ENCODE data around the gene FYN.

The FYN gene

DNA sequence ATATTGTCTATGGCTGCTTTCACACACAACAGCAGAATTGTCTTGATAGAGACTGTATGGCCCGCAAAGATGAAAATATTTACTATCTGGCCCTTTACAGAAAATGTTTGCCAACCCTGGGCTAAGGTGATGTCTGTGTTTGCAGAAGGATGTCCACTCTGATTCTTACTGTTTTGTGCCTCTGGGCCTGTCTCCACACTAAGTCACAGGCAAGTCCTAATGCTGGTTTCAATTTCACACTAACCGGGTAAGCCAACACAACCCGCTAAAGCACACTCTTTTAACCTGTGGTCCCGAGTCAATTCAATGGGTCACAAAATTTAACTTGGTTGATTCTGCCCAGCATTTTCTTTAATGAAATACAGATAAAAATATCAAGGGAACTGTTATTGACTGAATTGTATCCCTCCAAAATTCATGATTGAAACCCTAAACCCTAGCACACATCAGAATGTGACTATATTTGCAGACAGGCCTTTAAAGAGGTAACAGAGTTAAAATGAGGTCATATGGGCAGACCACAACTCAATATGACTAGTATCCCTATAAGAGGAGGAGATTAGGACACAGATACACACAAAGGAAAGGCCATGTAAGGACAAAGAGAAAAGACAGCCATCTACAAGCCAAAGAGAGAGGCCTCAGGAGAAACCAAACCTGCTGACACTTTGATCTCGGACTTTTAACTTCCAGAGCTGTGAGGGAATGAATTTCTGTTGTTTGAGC is 78.4 kb downstream of the FYN start:
- no peak for TF ChIP-seq CTCF (IDR thresholded peaks at IDR 0.05; ENCODE audit: low read depth, low read length, missing control alignments)
- no peak for DNase-seq (ENCODE audit: low read depth)
- H3K4me3 ChIP-seq (ENCODE audit: low read depth, low read length): no peak overlapping the region

DNA sequence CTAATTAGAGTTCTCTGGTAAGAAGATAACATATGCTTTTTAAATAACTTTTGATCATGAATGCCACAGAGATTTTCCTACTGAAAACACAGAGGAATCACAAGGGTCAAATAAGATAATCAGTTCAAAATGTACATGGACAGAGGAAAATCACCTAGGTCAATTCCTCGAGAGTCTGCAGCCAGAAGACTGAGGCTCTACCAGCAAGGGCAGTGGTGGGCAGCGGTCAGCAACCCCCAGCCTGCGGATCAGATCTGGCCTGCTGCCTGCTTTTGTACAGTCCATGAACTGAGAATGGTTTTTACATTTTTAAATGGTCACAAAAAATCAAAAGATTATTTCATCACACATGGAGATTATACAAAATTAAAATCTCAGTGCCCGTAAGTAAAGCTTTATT is 79.0 kb downstream of the FYN start:
- no peak overlapping the region for H3K4me3 ChIP-seq (ENCODE audit: low read depth, low read length)
- DNase-seq (ENCODE audit: low read depth): no peak
- TF ChIP-seq CTCF (IDR thresholded peaks at IDR 0.05; ENCODE audit: low read depth, low read length, missing control alignments): no peak

GRCh38 chr6:111793711-111794111 is 79.5 kb downstream of the FYN start:
- no peak overlapping the region for H3K4me3 ChIP-seq (ENCODE audit: low read depth, low read length)
- no peak for DNase-seq (ENCODE audit: low read depth)
- no peak for TF ChIP-seq CTCF (IDR thresholded peaks at IDR 0.05; ENCODE audit: low read depth, low read length, missing control alignments)

DNA sequence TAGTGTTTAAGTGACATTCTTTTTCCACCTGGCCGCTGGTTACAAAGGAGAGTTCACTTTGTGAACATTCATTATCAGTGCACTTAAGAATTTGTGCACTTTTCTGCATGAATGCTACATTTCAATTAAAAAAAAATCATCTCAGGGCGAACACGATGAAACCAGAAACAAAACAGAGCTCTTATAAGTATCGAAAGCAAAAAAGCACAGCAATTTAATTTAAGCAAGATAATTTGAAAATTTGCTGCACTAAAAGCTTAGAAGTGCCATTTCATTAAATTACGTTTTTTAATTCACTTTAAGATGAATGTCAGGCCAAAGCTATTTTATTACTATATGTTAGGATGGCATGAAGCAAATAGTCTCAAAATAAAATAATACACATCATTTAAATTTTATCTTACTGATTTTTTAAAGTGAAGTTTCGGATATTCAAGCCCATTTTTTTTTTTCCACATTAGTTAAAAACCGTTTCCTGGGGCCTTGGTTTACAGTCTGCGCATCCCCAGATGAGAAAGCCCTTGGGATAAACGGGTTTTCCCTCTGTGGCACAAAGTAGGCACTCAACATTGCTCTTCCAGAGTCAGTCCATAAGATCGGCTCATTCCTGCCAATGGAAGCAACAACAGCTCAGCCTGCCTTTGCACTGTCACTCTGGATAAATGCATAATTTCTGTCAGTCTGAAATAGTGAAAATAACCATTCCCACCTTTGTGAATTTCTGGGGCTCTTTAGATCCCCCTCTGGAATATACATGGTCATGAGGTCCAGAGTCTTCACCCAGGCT is 80.1 kb downstream of the FYN start:
- no peak for DNase-seq (ENCODE audit: low read depth)
- TF ChIP-seq CTCF (IDR thresholded peaks at IDR 0.05; ENCODE audit: low read depth, low read length, missing control alignments): no peak
- no peak overlapping the region for H3K4me3 ChIP-seq (ENCODE audit: low read depth, low read length)

DNA sequence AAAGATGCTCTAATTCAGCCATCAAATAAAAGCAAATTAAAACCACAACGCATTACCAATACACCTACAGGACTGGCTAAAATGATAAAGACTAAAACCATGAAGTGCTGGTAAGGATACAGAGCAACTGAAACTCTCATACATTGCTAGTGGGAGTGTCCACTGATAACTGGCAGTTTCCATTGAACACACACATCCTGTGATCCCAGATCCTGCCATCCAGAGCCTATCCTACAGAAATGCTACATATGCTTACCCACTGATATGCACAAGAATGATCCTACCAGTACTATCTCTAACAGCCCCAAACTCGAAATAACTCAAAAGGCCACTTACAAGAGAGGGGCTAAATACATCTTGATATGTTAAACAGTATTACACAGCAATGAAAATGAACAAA is 81.0 kb downstream of the FYN start:
- DNase-seq (ENCODE audit: low read depth): no peak
- H3K4me3 ChIP-seq (ENCODE audit: low read depth, low read length): no peak overlapping the region
- no peak for TF ChIP-seq CTCF (IDR thresholded peaks at IDR 0.05; ENCODE audit: low read depth, low read length, missing control alignments)

DNA sequence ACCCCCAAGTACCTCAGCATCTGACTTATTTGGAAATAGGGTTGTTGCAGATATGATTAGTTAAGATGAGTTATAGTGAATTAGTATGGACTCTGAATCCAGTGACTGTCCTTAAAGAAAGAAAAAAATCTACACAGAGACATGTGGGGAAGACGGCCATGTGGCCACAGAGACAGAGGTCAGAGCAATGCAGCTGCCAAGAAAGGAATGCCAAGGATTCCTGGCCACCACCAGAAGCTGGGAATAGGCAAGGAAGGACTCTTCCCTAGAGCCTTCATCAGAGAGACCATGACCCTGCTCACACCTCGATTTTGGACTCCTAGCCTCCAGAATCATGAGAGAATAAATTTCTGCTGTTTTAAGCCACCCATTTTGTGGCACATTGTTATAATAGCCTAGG is 81.8 kb downstream of the FYN start:
- DNase-seq (ENCODE audit: low read depth): no peak
- H3K4me3 ChIP-seq (ENCODE audit: low read depth, low read length): no peak overlapping the region
- TF ChIP-seq CTCF (IDR thresholded peaks at IDR 0.05; ENCODE audit: low read depth, low read length, missing control alignments): no peak

All from GM12864 (cell line).